Measurements from ENCODE around the gene GALNTL6. TPM values are rescaled to one million over a fixed set of nuclear protein-coding genes. Genes with fewer than 3 reads are reported as not detected.

The GALNTL6 gene
- total RNA-seq, 4 donors from 2014 or later = not detected

DNA sequence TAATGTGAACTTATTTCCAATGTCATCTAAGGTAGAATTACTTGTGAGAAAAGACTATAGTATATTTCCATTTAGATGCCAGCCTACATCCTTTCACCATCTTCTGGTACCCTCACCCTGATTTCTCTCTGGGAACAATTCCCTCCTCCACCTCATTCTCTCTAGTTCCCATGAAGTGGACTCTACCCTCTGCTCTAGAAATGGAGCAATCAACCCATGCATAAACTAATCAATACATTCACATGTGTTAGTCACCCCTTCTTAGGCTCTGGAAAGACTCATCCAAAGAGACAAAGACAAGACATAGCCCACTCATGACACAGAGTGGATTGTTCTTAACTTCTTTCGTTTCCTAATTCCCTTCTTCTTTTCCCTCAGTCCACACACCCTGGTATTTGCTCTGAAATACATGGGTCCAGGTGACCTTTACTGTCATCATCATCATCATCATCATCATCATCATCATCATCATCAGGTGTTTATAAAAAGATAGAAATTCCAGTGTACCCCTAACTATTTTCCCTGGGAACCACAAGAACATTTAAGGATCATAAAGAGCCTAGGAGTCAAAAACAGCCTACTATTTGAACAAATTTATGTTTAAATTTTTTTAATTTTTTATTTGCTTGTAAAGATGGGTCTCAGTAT, 1056.5 kb downstream of the GALNTL6 start:
- TF ChIP-seq CTCF (IDR thresholded peaks at IDR 0.05; ENCODE audit: low read depth) = no peak

DNA sequence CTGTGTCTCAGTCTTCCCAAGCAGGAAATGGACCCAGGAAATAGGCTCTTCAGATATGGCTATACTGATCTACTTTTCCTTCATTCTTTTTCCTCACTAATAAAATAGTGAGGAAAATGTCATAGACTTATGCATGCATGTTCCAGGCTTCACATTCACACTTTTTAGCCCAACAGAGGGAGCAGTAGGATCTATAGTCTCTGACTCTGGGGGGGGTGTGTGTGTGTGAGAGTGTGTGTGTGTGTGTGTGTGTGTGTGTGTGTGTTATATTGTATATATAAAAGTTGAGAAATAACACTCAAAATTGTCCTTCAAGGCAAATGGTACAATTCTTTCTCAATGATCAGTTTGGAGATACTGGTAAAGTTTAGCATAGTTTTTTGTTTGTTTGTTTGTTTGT, 1058.2 kb downstream of the GALNTL6 start:
- TF ChIP-seq CTCF (IDR thresholded peaks at IDR 0.05; ENCODE audit: low read depth) = no peak

DNA sequence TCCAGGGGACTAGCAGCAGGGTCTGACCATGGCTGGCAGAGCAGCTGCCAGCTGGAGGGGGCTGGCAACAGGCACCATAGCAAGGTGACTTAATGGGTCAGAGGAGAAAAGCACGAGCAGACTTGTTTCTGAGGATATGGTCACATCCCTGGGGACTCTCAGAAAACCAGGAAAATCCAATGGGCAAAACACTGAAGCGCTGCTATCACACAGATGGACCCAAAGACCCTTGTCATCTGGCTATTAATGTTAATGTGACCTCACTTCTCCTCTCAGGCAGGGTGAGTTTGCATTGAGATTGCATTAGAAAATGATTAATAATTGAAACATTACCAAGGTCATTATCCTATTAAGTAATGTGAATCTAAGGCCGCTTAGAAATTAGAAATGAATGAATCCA, 1061.7 kb downstream of the GALNTL6 start:
- no peak for TF ChIP-seq CTCF (IDR thresholded peaks at IDR 0.05; ENCODE audit: low read depth)

- TF ChIP-seq CTCF (IDR thresholded peaks at IDR 0.05; ENCODE audit: low read depth) = no peak
These were observed 1063.2 kb downstream of the GALNTL6 start for GRCh38 chr4:172876394-172876793.

DNA sequence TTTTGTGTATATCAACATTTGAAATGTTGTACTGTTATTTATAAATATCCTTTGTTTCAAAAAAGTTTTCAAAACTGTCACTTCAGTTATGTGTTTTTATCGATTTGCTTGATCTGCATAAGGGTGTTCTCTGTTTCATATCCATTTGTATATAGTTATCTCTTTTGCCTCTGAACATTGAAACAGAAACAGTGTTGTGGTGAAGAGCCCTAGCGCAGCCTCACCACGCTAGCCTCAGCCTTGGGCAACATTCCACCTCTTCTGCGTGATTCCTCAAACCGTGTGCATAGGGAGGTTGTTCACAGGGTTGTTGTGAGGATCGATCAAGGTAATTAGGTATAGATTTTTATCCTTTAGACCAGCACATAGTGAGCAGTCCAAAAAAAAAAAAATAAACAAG, 1068.4 kb downstream of the GALNTL6 start:
- TF ChIP-seq CTCF (IDR thresholded peaks at IDR 0.05; ENCODE audit: low read depth) = no peak

DNA sequence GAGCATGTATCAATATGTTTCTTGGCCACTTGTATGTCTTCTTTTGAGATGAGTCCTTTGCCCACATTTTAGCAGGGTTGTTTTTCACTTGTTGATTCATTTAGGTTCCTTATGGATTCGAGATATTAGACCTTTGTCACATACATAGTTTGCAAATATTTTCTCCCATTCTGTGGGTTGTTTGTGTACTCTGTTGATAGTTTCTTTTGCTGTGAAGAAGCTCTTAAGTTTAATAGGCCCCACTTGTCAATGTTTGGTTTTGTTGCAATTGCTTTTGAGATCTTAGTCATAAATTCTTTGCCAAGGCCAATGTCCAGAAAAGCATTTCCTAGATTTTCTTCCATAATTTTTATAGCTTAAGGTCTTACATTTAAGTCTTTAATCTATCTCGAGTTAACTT, 1074.8 kb downstream of the GALNTL6 start:
- TF ChIP-seq CTCF (IDR thresholded peaks at IDR 0.05; ENCODE audit: low read depth) = no peak

DNA sequence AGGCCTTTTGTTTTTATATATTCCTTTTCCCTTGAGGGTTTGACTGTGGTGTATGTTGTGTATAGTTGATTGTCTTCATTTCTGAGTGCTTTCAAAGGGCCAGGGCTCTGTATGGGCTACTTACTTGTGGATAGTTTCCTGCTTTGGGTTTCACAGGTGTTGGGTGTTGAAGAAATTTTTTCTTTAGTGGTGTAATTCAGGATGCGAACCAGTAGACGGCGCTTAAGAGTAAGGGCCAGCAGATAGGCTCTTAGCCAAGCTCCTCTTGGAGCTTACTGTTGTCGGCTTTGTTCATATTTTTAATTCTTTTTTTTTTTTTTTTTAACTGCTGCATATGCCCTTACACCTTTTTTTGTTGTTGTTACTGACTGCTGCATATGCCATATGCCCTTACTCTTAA, 1079.1 kb downstream of the GALNTL6 start:
- no peak for TF ChIP-seq CTCF (IDR thresholded peaks at IDR 0.05; ENCODE audit: low read depth)
